AG04449 (cell line): ENCODE results near the gene HHLA2.
"Not testable (repeated sequence)": the region's sequence is repeated elsewhere in the genome, so short reads cannot be mapped to it uniquely, and the experiment has no call there.

Experiments
- CTCF ChIA-PET: fragments of 350-600 bp; formaldehyde crosslinking; extraction: SDS; loops from one replicate; lab custom pipeline; 2021; ENCODE audit warnings: antibody characterized with exemption; lab: Yijun Ruan, JAX
- POLR2A ChIA-PET: fragments of 400-600, 350-600 bp; formaldehyde crosslinking; extraction: SDS; loops from one replicate; lab custom pipeline; 2020; ENCODE audit warnings: antibody characterized with exemption, inconsistent platforms; lab: Yijun Ruan, JAX
- DNase-seq: peaks from one replicate; pipeline ENCODE4 v3.0.0-alpha.2; 2010; ENCODE audit warnings: low read depth, low spot score
- H3K4me3 ChIP-seq: 2 replicates; pipeline ENCODE4 v1.5.1; 2011; ENCODE audit warnings: low read depth, mild to moderate bottlenecking, control low read depth, low read length
- CTCF ChIP-seq: IDR thresholded peaks from one replicate; pipeline ENCODE4 v1.5.1; 2011; ENCODE audit warnings: mild to moderate bottlenecking, moderate library complexity, low read length, control low read depth, inconsistent platforms; ENCODE audit not compliant: insufficient read depth; ENCODE audit errors: missing control alignments

The HHLA2 gene

GRCh38 chr3:108271626-108272025, 24.7 kb upstream of the HHLA2 start:
- no peak overlapping the region for H3K4me3 ChIP-seq
- ChIA-PET CTCF (no interaction called here), POLR2A (no interaction called here)
- no peak for TF ChIP-seq CTCF
- no peak for DNase-seq

- DNase-seq, CTCF ChIA-PET, POLR2A ChIA-PET, H3K4me3 ChIP-seq: not testable (repeated sequence)
Observed at GRCh38 chr3:108279066-108279465, 17.3 kb upstream of the HHLA2 start.

- ChIA-PET POLR2A (no interaction called here), CTCF (no interaction called here)
- H3K4me3 ChIP-seq, result no peak overlapping the region
- no peak for DNase-seq
- TF ChIP-seq CTCF, result no peak
Observed at GRCh38 chr3:108280476-108280875, 15.9 kb upstream of the HHLA2 start.

GRCh38 chr3:108281670-108282069, 14.7 kb upstream of the HHLA2 start:
- no peak for TF ChIP-seq CTCF
- DNase-seq, result no peak
- CTCF ChIA-PET, result no interaction called here
- POLR2A ChIA-PET, result no interaction called here
- H3K4me3 ChIP-seq, result no peak overlapping the region

GRCh38 chr3:108283006-108283405, 13.3 kb upstream of the HHLA2 start:
- no peak for DNase-seq
- no peak overlapping the region for H3K4me3 ChIP-seq
- TF ChIP-seq CTCF, result no peak
- POLR2A ChIA-PET, result no interaction called here
- CTCF ChIA-PET, result no interaction called here

GRCh38 chr3:108283989-108284388, 12.4 kb upstream of the HHLA2 start:
- no peak overlapping the region for H3K4me3 ChIP-seq
- no peak for TF ChIP-seq CTCF
- CTCF ChIA-PET, result no interaction called here
- no peak for DNase-seq
- POLR2A ChIA-PET, result no interaction called here

GRCh38 chr3:108285176-108285575, 11.2 kb upstream of the HHLA2 start:
- ChIA-PET CTCF (no interaction called here), POLR2A (no interaction called here)
- TF ChIP-seq CTCF, result no peak
- no peak for DNase-seq
- H3K4me3 ChIP-seq, result no peak overlapping the region
